Type B pancreatic cell (in vitro differentiated cells): ENCODE measurements around the gene MVB12A. TPM values are rescaled to one million over a fixed set of nuclear protein-coding genes. Genes with fewer than 3 reads are reported as not detected.

Experiments
- DNase-seq: peaks from one replicate; pipeline ENCODE4 v3.0.0; 2021; ENCODE audit warnings: mixed read lengths; ENCODE audit not compliant: unreplicated experiment; ENCODE audit errors: extremely low spot score
- H3K27ac Mint-ChIP-seq: 2 replicates; pipeline ENCODE4 v1.8.0; 2021; ENCODE audit warnings: mild to moderate bottlenecking, mixed read lengths
- H3K27me3 Mint-ChIP-seq: 2 replicates; pipeline ENCODE4 v1.8.0; 2021; ENCODE audit warnings: mixed read lengths
- H3K36me3 Mint-ChIP-seq: 2 replicates; pipeline ENCODE4 v1.8.0; 2021; ENCODE audit warnings: mixed read lengths
- H3K4me1 Mint-ChIP-seq: one replicate; pipeline ENCODE4 v1.8.0; 2021; ENCODE audit warnings: mixed read lengths; ENCODE audit not compliant: unreplicated experiment
- H3K4me3 Mint-ChIP-seq: 2 replicates; pipeline ENCODE4 v1.8.0; 2021; ENCODE audit warnings: mild to moderate bottlenecking, mixed read lengths
- H3K9me3 Mint-ChIP-seq: 2 replicates; pipeline ENCODE4 v1.8.0; 2021; ENCODE audit warnings: mixed read lengths
- CTCF ChIP-seq: fragments of 200-600 bp; sonication (generic); conservative IDR thresholded peaks from 2 replicates; pipeline ENCODE4 v1.5.0; 2021; ENCODE audit warnings: antibody characterized with exemption, mild to moderate bottlenecking
- total RNA-seq: library from RNA; stranded (reverse); gene quantifications from 2 replicates; pipeline ENCODE4 v1.2.1, GENCODE V29; 2021; ENCODE audit warnings: low replicate concordance

The MVB12A gene
- total RNA-seq, 1 donor from 2014 or later = 37.7 TPM

GRCh38 chr19:17419154-17419620 lies 660 bp upstream of the MVB12A start:
- Mint-ChIP-seq H3K4me1 (peaks cover 13% of the 10 kb centered on the region), H3K27me3 (peaks cover 21% of the 10 kb centered on the region), H3K4me3 (peak overlapping the region; percentile 92), H3K9me3 (no peaks in the 10 kb centered on the region), H3K27ac (peak overlapping the region; percentile 86), H3K36me3 (no peaks in the 10 kb centered on the region)
- TF ChIP-seq CTCF = no peak
- DNase-seq = no peak

DNA sequence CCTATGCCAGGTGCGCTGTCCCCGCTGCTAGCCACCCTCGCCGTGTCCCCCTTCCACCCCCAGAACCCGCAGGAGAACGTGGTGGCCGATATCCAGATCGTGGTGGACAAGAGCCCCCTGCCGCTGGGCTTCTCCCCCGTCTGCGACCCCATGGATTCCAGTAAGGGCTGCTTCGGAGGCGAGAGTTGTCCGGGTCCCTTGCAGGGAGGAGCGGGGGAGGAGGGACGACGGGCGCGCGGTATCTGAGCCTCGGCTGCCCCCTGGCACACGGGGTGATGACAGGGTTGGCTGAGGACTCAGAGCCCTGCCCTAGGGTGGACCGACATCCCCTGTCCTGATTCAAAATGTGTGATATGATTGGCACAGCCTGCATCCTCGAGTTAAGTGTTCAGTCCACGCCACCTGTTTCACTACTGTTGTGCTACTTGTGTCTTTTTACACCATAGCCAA lies 653 bp downstream of the MVB12A start:
- DNase-seq = no peak
- TF ChIP-seq CTCF = no peak
- Mint-ChIP-seq H3K27me3 (peaks cover 14% of the 10 kb centered on the region), H3K27ac (peak overlapping the region; percentile 60), H3K36me3 (no peaks in the 10 kb centered on the region), H3K4me3 (peak overlapping the region; percentile 92), H3K9me3 (no peaks in the 10 kb centered on the region), H3K4me1 (peaks cover 13% of the 10 kb centered on the region)

- Mint-ChIP-seq H3K4me3 (no peak overlapping the region), H3K9me3 (no peaks in the 10 kb centered on the region), H3K4me1 (peaks cover 13% of the 10 kb centered on the region), H3K36me3 (no peaks in the 10 kb centered on the region), H3K27ac (no peak overlapping the region), H3K27me3 (peaks cover 6% of the 10 kb centered on the region)
- no peak for TF ChIP-seq CTCF
- DNase-seq = no peak
Observed at GRCh38 chr19:17421942-17422341, 2.1 kb downstream of the MVB12A start.

GRCh38 chr19:17423429-17424208 lies 3.8 kb downstream of the MVB12A start:
- Mint-ChIP-seq H3K36me3 (no peaks in the 10 kb centered on the region), H3K27ac (no peak overlapping the region), H3K27me3 (peaks cover 4% of the 10 kb centered on the region), H3K9me3 (no peaks in the 10 kb centered on the region), H3K4me1 (peaks cover 13% of the 10 kb centered on the region), H3K4me3 (no peak overlapping the region)
- no peak for TF ChIP-seq CTCF
- no peak for DNase-seq

DNA sequence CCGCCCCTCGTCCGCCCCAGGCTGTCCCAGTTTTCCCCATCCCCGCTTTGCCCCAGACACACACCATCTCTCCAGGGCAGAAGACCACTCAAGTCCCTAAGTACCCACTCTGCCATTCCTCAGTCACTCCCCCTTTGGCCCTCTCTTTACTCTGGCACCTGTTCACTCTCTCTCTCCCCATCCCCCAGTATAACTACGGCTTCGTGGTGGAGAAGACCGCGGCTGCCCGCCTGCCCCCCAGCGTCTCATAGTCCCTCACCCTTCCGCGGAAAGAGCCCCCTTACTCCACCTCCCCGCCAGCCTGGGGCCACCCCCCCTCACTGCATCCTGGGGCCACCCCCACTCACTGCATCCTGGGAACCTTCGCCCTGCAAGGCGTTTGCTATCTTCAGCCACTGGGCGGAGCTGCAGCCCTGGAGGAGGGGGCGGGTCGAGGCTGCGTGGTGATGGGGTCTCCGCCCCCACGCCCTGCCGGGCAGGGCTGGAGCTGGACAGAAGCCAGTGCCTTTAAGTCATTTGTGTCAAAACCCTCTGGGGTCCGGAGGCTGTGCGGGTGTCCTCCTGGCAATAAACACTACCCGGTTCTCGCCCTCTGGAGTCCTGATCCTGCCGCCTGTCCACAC lies 5.0 kb downstream of the MVB12A start:
- H3K27me3 Mint-ChIP-seq = no peaks in the 10 kb centered on the region
- no peaks in the 10 kb centered on the region for H3K9me3 Mint-ChIP-seq
- peak overlapping the region; percentile 54 for H3K4me3 Mint-ChIP-seq
- no peak overlapping the region for H3K27ac Mint-ChIP-seq
- peak; percentile 78 for DNase-seq
- peaks cover 5% of the 10 kb centered on the region for H3K4me1 Mint-ChIP-seq
- peak; percentile 72 for TF ChIP-seq CTCF
- no peaks in the 10 kb centered on the region for H3K36me3 Mint-ChIP-seq
